ENCODE measurements around the gene THRB. TPM values are rescaled to one million over a fixed set of nuclear protein-coding genes. Genes with fewer than 3 reads are reported as not detected.

Gene THRB
- total and polyA plus RNA-seq, 7 experiments from 2014 or later = 0.05 to 1.0 (median 0.16) TPM; not detected in 4

- DNase-seq (no peak), ATAC-seq (no peak)
- Mint-ChIP-seq H3K9me3 (peaks cover 0 to 3% (median 0%) of the 10 kb centered on the region in 11 donors), H3K27ac (no peak overlapping the region), H3K4me1 (no peaks in the 10 kb centered on the region), H3K36me3 (no peaks in the 10 kb centered on the region), H3K4me3 (no peak overlapping the region), H3K27me3 (no peaks in the 10 kb centered on the region)
- intact Hi-C loops (cut with micrococcal nuclease) = no loop called here
- no peaks in the 10 kb centered on the region for H3K36me3 ChIP-seq (ENCODE audit: control insufficient read depth in 2 of 3, insufficient read depth in 3 of 3, low read length in 3 of 3)
- ChIA-PET CTCF (no interaction called here), POLR2A (no interaction called here)
- H3K27me3 ChIP-seq (ENCODE audit: control insufficient read depth in 2 of 2, insufficient read depth in 2 of 2, low read length in 2 of 2) = no peaks in the 10 kb centered on the region
- no peak overlapping the region for H3K4me3 ChIP-seq (ENCODE audit: low read length)
- no peaks in the 10 kb centered on the region for H3K4me1 ChIP-seq (ENCODE audit: control insufficient read depth in 2 of 2, insufficient read depth in 2 of 2, low read length in 2 of 2)
- H3K9me3 ChIP-seq (ENCODE audit: control insufficient read depth in 2 of 3, low read length in 3 of 3) = no peaks in the 10 kb centered on the region
- no peak overlapping the region for H3K27ac ChIP-seq (ENCODE audit: low read depth, low read length)
Measured at GRCh38 chr3:24440760-24441464, 53.7 kb downstream of the THRB start.

DNA sequence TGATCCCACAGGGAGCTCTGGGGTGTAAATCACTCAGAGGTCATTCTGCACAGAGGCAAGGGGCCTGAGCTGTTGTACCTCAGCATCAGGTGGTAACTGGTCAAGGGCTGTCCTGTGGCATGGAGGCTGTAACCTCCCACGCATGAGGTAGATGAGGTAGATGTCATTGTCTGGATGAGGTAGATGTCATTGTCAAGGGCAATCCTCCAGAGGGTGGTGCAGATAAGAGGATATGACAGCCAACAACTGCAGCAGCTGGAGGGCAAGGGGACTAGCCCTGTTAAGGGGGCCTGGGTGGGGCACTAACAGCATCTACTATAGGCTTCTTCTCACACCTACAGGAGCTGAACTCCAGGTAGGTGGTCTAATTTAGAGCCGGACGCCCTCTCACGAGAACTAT lies 55.6 kb downstream of the THRB start:
- H3K4me3 ChIP-seq (ENCODE audit: low read length) = no peak overlapping the region
- intact Hi-C loops (cut with micrococcal nuclease) = no loop called here
- no peaks in the 10 kb centered on the region for H3K4me1 ChIP-seq (ENCODE audit: control insufficient read depth in 2 of 2, insufficient read depth in 2 of 2, low read length in 2 of 2)
- H3K27me3 ChIP-seq (ENCODE audit: control insufficient read depth in 2 of 2, insufficient read depth in 2 of 2, low read length in 2 of 2) = no peaks in the 10 kb centered on the region
- ATAC-seq (peak; percentile 12), DNase-seq (no peak)
- no peak overlapping the region for H3K27ac ChIP-seq (ENCODE audit: low read depth, low read length)
- H3K4me1 Mint-ChIP-seq = no peaks in the 10 kb centered on the region
- H3K9me3 ChIP-seq (ENCODE audit: control insufficient read depth in 2 of 3, low read length in 3 of 3) = no peaks in the 10 kb centered on the region
- H3K36me3 Mint-ChIP-seq = peaks cover 0 to 5% (median 0%) of the 10 kb centered on the region in 5 donors
- ChIA-PET POLR2A (no interaction called here), CTCF (no interaction called here)
- H3K27me3 Mint-ChIP-seq = peaks cover 0 to 5% (median 0%) of the 10 kb centered on the region in 5 donors
- H3K9me3 Mint-ChIP-seq = peaks cover 0 to 10% (median 0%) of the 10 kb centered on the region in 11 donors
- no peak overlapping the region for H3K4me3 Mint-ChIP-seq
- no peak overlapping the region for H3K27ac Mint-ChIP-seq
- H3K36me3 ChIP-seq (ENCODE audit: control insufficient read depth in 2 of 3, insufficient read depth in 3 of 3, low read length in 3 of 3) = no peaks in the 10 kb centered on the region

DNA sequence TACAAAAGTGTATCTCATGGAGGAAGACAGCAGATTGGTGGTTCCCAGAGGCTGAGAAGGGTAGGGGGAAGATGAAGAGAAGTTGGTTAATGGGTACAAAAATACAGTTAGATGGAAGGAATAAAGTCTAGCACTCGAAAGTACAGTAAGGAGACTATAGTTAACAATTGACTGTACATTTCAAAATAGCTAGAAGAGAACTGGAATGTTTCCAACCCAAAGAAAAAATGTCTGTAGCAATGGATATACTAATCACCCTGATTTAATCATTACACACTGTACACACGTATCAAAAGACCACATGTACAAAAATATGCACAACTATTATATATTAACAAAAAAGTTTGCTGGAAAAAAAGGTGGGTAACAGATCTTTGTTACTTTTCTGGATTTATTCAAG lies 57.3 kb downstream of the THRB start:
- H3K4me3 Mint-ChIP-seq = no peak overlapping the region
- POLR2A ChIA-PET = no interaction called here
- H3K36me3 Mint-ChIP-seq = peaks cover 0 to 5% (median 0%) of the 10 kb centered on the region in 5 donors
- peaks cover 0 to 10% (median 0%) of the 10 kb centered on the region in 11 donors for H3K9me3 Mint-ChIP-seq
- no peak overlapping the region for H3K27ac Mint-ChIP-seq
- intact Hi-C loops (cut with micrococcal nuclease) = no loop called here
- Histone ChIP-seq H3K9me3 (ENCODE audit: control insufficient read depth in 2 of 3, low read length in 3 of 3) (no peaks in the 10 kb centered on the region), H3K36me3 (ENCODE audit: control insufficient read depth in 2 of 3, insufficient read depth in 3 of 3, low read length in 3 of 3) (no peaks in the 10 kb centered on the region), H3K4me1 (ENCODE audit: control insufficient read depth in 2 of 2, insufficient read depth in 2 of 2, low read length in 2 of 2) (no peaks in the 10 kb centered on the region), H3K27ac (ENCODE audit: low read depth, low read length) (no peak overlapping the region), H3K4me3 (ENCODE audit: low read length) (no peak overlapping the region), H3K27me3 (ENCODE audit: control insufficient read depth in 2 of 2, insufficient read depth in 2 of 2, low read length in 2 of 2) (no peaks in the 10 kb centered on the region)
- ATAC-seq = no peak
- H3K4me1 Mint-ChIP-seq = no peaks in the 10 kb centered on the region
- no peak for DNase-seq
- peaks cover 0 to 5% (median 0%) of the 10 kb centered on the region in 5 donors for H3K27me3 Mint-ChIP-seq
- CTCF ChIA-PET = no interaction called here

- Histone ChIP-seq H3K27me3 (ENCODE audit: control insufficient read depth in 2 of 2, insufficient read depth in 2 of 2, low read length in 2 of 2) (no peaks in the 10 kb centered on the region), H3K4me3 (ENCODE audit: low read length) (no peak overlapping the region), H3K36me3 (ENCODE audit: control insufficient read depth in 2 of 3, insufficient read depth in 3 of 3, low read length in 3 of 3) (no peaks in the 10 kb centered on the region), H3K4me1 (ENCODE audit: control insufficient read depth in 2 of 2, insufficient read depth in 2 of 2, low read length in 2 of 2) (no peaks in the 10 kb centered on the region), H3K9me3 (ENCODE audit: control insufficient read depth in 2 of 3, low read length in 3 of 3) (no peaks in the 10 kb centered on the region), H3K27ac (ENCODE audit: low read depth, low read length) (no peak overlapping the region)
- ChIA-PET CTCF (no interaction called here), POLR2A (interaction anchor here (0.6 kb wide), 1 partner anchor 19 kb away, joined by 3 read pairs; no protein-coding TSS in a partner anchor)
- ATAC-seq (no peak), DNase-seq (no peak)
- peaks cover 0 to 5% (median 0%) of the 10 kb centered on the region in 5 donors for H3K27me3 Mint-ChIP-seq
- intact Hi-C loops (cut with micrococcal nuclease) = no loop called here
- H3K4me3 Mint-ChIP-seq = no peak overlapping the region
- peaks cover 0 to 5% (median 0%) of the 10 kb centered on the region in 5 donors for H3K36me3 Mint-ChIP-seq
- H3K4me1 Mint-ChIP-seq = no peaks in the 10 kb centered on the region
- peaks cover 0 to 11% (median 1%) of the 10 kb centered on the region in 11 donors for H3K9me3 Mint-ChIP-seq
- H3K27ac Mint-ChIP-seq = no peak overlapping the region
Measured at GRCh38 chr3:24435584-24435983, 59.1 kb downstream of the THRB start.

GRCh38 chr3:24434651-24435050 lies 60.0 kb downstream of the THRB start:
- intact Hi-C loops (cut with micrococcal nuclease) = no loop called here
- CTCF ChIA-PET = no interaction called here
- Mint-ChIP-seq H3K9me3 (peaks cover 0 to 19% (median 2%) of the 10 kb centered on the region in 11 donors), H3K27ac (no peak overlapping the region), H3K4me3 (no peak overlapping the region), H3K27me3 (peaks cover 0 to 5% (median 0%) of the 10 kb centered on the region in 5 donors), H3K36me3 (peaks cover 0 to 5% (median 0%) of the 10 kb centered on the region in 5 donors), H3K4me1 (no peaks in the 10 kb centered on the region)
- Histone ChIP-seq H3K4me3 (ENCODE audit: low read length) (no peak overlapping the region), H3K27me3 (ENCODE audit: control insufficient read depth in 2 of 2, insufficient read depth in 2 of 2, low read length in 2 of 2) (no peaks in the 10 kb centered on the region), H3K4me1 (ENCODE audit: control insufficient read depth in 2 of 2, insufficient read depth in 2 of 2, low read length in 2 of 2) (no peaks in the 10 kb centered on the region), H3K9me3 (ENCODE audit: control insufficient read depth in 2 of 3, low read length in 3 of 3) (no peaks in the 10 kb centered on the region), H3K36me3 (ENCODE audit: control insufficient read depth in 2 of 3, insufficient read depth in 3 of 3, low read length in 3 of 3) (no peaks in the 10 kb centered on the region), H3K27ac (ENCODE audit: low read depth, low read length) (no peak overlapping the region)
- DNase-seq = no peak
- ATAC-seq = no peak
- POLR2A ChIA-PET = no interaction called here

DNA sequence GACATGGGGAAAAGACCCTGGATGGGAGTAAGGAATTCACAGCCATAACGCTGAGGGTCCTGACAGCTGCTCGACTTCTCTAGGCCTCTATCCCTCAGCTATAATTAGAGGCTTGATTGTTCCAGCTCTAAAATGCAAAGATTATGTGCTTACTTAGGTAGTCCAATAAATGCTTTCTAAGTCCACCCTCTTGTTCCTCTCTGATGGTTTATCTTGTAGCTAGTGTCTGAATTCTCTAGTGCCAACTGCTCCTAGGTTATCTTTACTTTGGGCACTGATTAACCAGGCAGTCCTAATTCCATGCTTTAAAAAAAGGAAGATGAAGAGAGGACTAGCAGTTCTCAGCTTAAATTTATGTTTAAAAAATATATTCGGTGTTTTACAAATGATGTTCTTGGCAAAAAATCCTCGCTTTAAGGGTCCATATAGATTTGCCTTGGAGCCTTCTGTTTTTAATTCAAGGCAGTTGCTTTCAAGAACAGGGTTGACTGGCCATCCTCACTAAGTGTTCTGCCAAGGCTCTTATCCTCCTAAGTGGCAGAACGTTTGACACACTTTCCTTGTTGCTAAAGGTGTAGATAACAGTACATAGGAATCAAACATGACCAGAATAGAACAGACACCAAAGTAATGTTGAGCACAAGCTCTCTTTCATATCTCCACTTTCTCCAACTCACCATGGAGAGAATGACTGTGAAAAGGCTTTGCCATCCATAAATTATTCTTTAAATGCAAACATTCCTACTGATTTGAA lies 60.6 kb downstream of the THRB start:
- Histone ChIP-seq H3K4me1 (ENCODE audit: control insufficient read depth in 2 of 2, insufficient read depth in 2 of 2, low read length in 2 of 2) (no peaks in the 10 kb centered on the region), H3K9me3 (ENCODE audit: control insufficient read depth in 2 of 3, low read length in 3 of 3) (no peaks in the 10 kb centered on the region), H3K36me3 (ENCODE audit: control insufficient read depth in 2 of 3, insufficient read depth in 3 of 3, low read length in 3 of 3) (no peaks in the 10 kb centered on the region), H3K27me3 (ENCODE audit: control insufficient read depth in 2 of 2, insufficient read depth in 2 of 2, low read length in 2 of 2) (no peaks in the 10 kb centered on the region), H3K4me3 (ENCODE audit: low read length) (no peak overlapping the region), H3K27ac (ENCODE audit: low read depth, low read length) (no peak overlapping the region)
- no peak overlapping the region for H3K4me3 Mint-ChIP-seq
- ATAC-seq (no peak), DNase-seq (no peak)
- no peaks in the 10 kb centered on the region for H3K4me1 Mint-ChIP-seq
- intact Hi-C loops (cut with micrococcal nuclease) = no loop called here
- H3K27me3 Mint-ChIP-seq = peaks cover 0 to 5% (median 0%) of the 10 kb centered on the region in 5 donors
- ChIA-PET CTCF (no interaction called here), POLR2A (no interaction called here)
- H3K27ac Mint-ChIP-seq = no peak overlapping the region
- H3K36me3 Mint-ChIP-seq = peaks cover 0 to 5% (median 0%) of the 10 kb centered on the region in 5 donors
- peaks cover 0 to 19% (median 2%) of the 10 kb centered on the region in 11 donors for H3K9me3 Mint-ChIP-seq

Measured in naive thymus-derived CD4-positive, alpha-beta T cell (primary cell).